Mesothelial cell of epicardium (in vitro differentiated cells): ENCODE data around the gene PRAMEF11. TPM values are rescaled to one million over a fixed set of nuclear protein-coding genes. Genes with fewer than 3 reads are reported as not detected.
"Not testable (repeated sequence)": the region's sequence is repeated elsewhere in the genome, so short reads cannot be mapped to it uniquely, and the experiment has no call there.

Source experiments
- DNase-seq, 2 experiments: peaks; one replicate each; pipeline ENCODE4 v3.0.0; 2021; ENCODE audit warnings: low spot score in 2 of 2; ENCODE audit not compliant: unreplicated experiment in 2 of 2
- H3K27ac Mint-ChIP-seq: 2 replicates; pipeline ENCODE4 v1.8.0; 2021; ENCODE audit warnings: mixed read lengths
- H3K27me3 Mint-ChIP-seq: 2 replicates; pipeline ENCODE4 v1.8.0; 2021; ENCODE audit warnings: low read depth, mixed read lengths
- H3K36me3 Mint-ChIP-seq: 2 replicates; pipeline ENCODE4 v1.8.0; 2021; ENCODE audit warnings: mixed read lengths
- H3K4me1 Mint-ChIP-seq: 2 replicates; pipeline ENCODE4 v1.8.0; 2021; ENCODE audit warnings: mixed read lengths
- H3K4me3 Mint-ChIP-seq: 2 replicates; pipeline ENCODE4 v1.8.0; 2021; ENCODE audit warnings: mild to moderate bottlenecking, moderate library complexity, mixed read lengths
- H3K9me3 Mint-ChIP-seq: 2 replicates; pipeline ENCODE4 v1.8.0; 2021; ENCODE audit warnings: mixed read lengths
- CTCF ChIP-seq: fragments of 200-600 bp; sonication (generic); IDR thresholded peaks from one replicate; pipeline ENCODE4 v1.5.0; 2021; ENCODE audit warnings: antibody characterized with exemption; ENCODE audit not compliant: unreplicated experiment
- total RNA-seq: library from RNA; stranded (reverse); gene quantifications from 3 replicates; pipeline ENCODE4 v1.2.1, GENCODE V29; 2021

Gene PRAMEF11
- total RNA-seq, result not detected in 3 replicates

GRCh38 chr1:12831310-12831709 is at the start of gene PRAMEF11:
TSS of gene PRAMEF11 (minus strand) at chr1:12831410. CDS start at chr1:12828789, 2,621 bp downstream.
- peaks cover 29% of the 10 kb centered on the region for H3K9me3 Mint-ChIP-seq
- H3K4me1 Mint-ChIP-seq, result not testable (repeated sequence)

GRCh38 chr1:12878453-12878852 is 47.2 kb upstream of the PRAMEF11 start:
- H3K9me3 Mint-ChIP-seq, DNase-seq, H3K36me3 Mint-ChIP-seq, H3K4me3 Mint-ChIP-seq, H3K4me1 Mint-ChIP-seq, H3K27me3 Mint-ChIP-seq, H3K27ac Mint-ChIP-seq: not testable (repeated sequence)

More at GRCh38 chr1:12831310-12831709, at the start of gene PRAMEF11:
- not testable (repeated sequence) for H3K36me3 Mint-ChIP-seq, H3K27ac Mint-ChIP-seq, H3K4me3 Mint-ChIP-seq, H3K27me3 Mint-ChIP-seq, DNase-seq

GRCh38 chr1:12863131-12863880 is 32.1 kb upstream of the PRAMEF11 start:
- not testable (repeated sequence) for H3K4me3 Mint-ChIP-seq, DNase-seq, H3K4me1 Mint-ChIP-seq, H3K36me3 Mint-ChIP-seq, H3K27ac Mint-ChIP-seq, H3K27me3 Mint-ChIP-seq
- peaks cover 32% of the 10 kb centered on the region for H3K9me3 Mint-ChIP-seq

GRCh38 chr1:12856786-12857185 is 25.6 kb upstream of the PRAMEF11 start, which contains the start of gene PRAMEF2:
TSS of gene PRAMEF2 (plus strand) at chr1:12857086. CDS start at chr1:12859010, 1,924 bp downstream.
- not testable (repeated sequence) for H3K27ac Mint-ChIP-seq, DNase-seq, H3K4me1 Mint-ChIP-seq, H3K36me3 Mint-ChIP-seq, H3K4me3 Mint-ChIP-seq, H3K27me3 Mint-ChIP-seq
- H3K9me3 Mint-ChIP-seq, result peaks cover 29% of the 10 kb centered on the region

- no peak overlapping the region for H3K27ac Mint-ChIP-seq
- no peak for DNase-seq
- peaks cover 2% of the 10 kb centered on the region for H3K36me3 Mint-ChIP-seq
- TF ChIP-seq CTCF, result no peak
- peaks cover 48% of the 10 kb centered on the region for H3K9me3 Mint-ChIP-seq
- no peaks in the 10 kb centered on the region for H3K27me3 Mint-ChIP-seq
- no peak overlapping the region for H3K4me3 Mint-ChIP-seq
- no peaks in the 10 kb centered on the region for H3K4me1 Mint-ChIP-seq
These were observed 20.6 kb upstream of the PRAMEF11 start for GRCh38 chr1:12851779-12852178.

GRCh38 chr1:12848620-12849019 is 17.4 kb upstream of the PRAMEF11 start, which contains the start of gene HNRNPCL1:
TSS of gene HNRNPCL1 (minus strand) at chr1:12848720. CDS start at chr1:12848289, 431 bp downstream.
- H3K27ac Mint-ChIP-seq, H3K27me3 Mint-ChIP-seq, H3K4me1 Mint-ChIP-seq, DNase-seq, H3K4me3 Mint-ChIP-seq, H3K36me3 Mint-ChIP-seq: not testable (repeated sequence)
- peaks cover 52% of the 10 kb centered on the region for H3K9me3 Mint-ChIP-seq

- not testable (repeated sequence) for H3K4me3 Mint-ChIP-seq, H3K27me3 Mint-ChIP-seq, DNase-seq, H3K4me1 Mint-ChIP-seq, H3K36me3 Mint-ChIP-seq, H3K27ac Mint-ChIP-seq
- H3K9me3 Mint-ChIP-seq, result peaks cover 30% of the 10 kb centered on the region
These were observed 2.0 kb upstream of the PRAMEF11 start for GRCh38 chr1:12833251-12833650.

- not testable (repeated sequence) for H3K27me3 Mint-ChIP-seq, H3K4me3 Mint-ChIP-seq, DNase-seq, H3K4me1 Mint-ChIP-seq, H3K36me3 Mint-ChIP-seq, H3K27ac Mint-ChIP-seq
- peaks cover 34% of the 10 kb centered on the region for H3K9me3 Mint-ChIP-seq
These were observed 12.1 kb downstream of the PRAMEF11 start for GRCh38 chr1:12819061-12819460.

- TF ChIP-seq CTCF, result no peak
- Mint-ChIP-seq H3K27ac (no peak overlapping the region), H3K27me3 (no peaks in the 10 kb centered on the region), H3K9me3 (peaks cover 34% of the 10 kb centered on the region), H3K36me3 (no peaks in the 10 kb centered on the region), H3K4me1 (no peaks in the 10 kb centered on the region), H3K4me3 (no peak overlapping the region)
- DNase-seq, result no peak
These were observed 19.8 kb downstream of the PRAMEF11 start for GRCh38 chr1:12811409-12811784.
